Thyroid gland (tissue), 4 donors: Measurements from ENCODE around the gene UBE4B. TPM values are rescaled to one million over a fixed set of nuclear protein-coding genes. Genes with fewer than 3 reads are reported as not detected.

Experiments
- DNase-seq, 2 donors: peaks; one replicate each; pipeline ENCODE4 v3.0.0-alpha.2; 2019
- H3K27ac ChIP-seq, 3 donors: fragments of 200-600 bp; sonication (generic); 1 replicate in 2 of 3; 2 replicates in 1 of 3; pipeline ENCODE4 v1.5.1; 2016 to 2019; ENCODE audit warnings: mild to moderate bottlenecking in 1 of 3, moderate library complexity in 1 of 3
- H3K27me3 ChIP-seq: fragments of 200-600 bp; sonication (generic); one replicate; pipeline ENCODE4 v1.5.1; 2019
- H3K36me3 ChIP-seq, 2 donors: fragments of 200-600 bp; sonication (generic); one replicate each; pipeline ENCODE4 v1.5.1; 2016 to 2019
- H3K4me1 ChIP-seq, 2 donors: fragments of 200-600 bp; sonication (generic); one replicate each; pipeline ENCODE4 v1.5.1; 2017 to 2019
- H3K4me3 ChIP-seq, 3 donors: fragments of 200-600 bp; sonication (generic); replicated peaks in 1 of 3; 1 replicate in 2 of 3; 2 replicates in 1 of 3; pipeline ENCODE4 v1.5.1; 2016; ENCODE audit warnings: mild to moderate bottlenecking in 1 of 3
- H3K9me3 ChIP-seq: fragments of 200-600 bp; sonication (generic); one replicate; pipeline ENCODE4 v1.5.1; 2017
- CTCF ChIP-seq, 6 experiments: fragments of 200-600 bp in 3 of 6; fragments of 450-650 bp in 3 of 6; sonication (generic) in 3 of 6; IDR thresholded peaks; one replicate each; pipeline ENCODE4 v1.5.1; 2016 to 2019; ENCODE audit warnings: antibody characterized with exemption in 6 of 6, mild to moderate bottlenecking in 2 of 6, inconsistent platforms in 1 of 6, moderate library complexity in 1 of 6
- POLR2A ChIP-seq, 2 donors: fragments of 450-650 bp; IDR thresholded peaks; one replicate each; pipeline ENCODE4 v1.6.1; 2017; ENCODE audit warnings: antibody characterized with exemption in 2 of 2, mild to moderate bottlenecking in 2 of 2, moderate library complexity in 1 of 2
- whole genome bisulfite sequencing, 2 donors: methylation state at CpG; one replicate each; pipeline ENCODE4 v1.1.5; 2017; 5-methylcytosine and 5-hydroxymethylcytosine counted together
- intact Hi-C: fragments of 100-400 bp; cut with DNase I; formaldehyde crosslinking; loops from one replicate; pipeline ENCODE4 v1.15.1; 2023
- total RNA-seq, 4 donors: library from RNA; depleted of rRNA; stranded (reverse); fragments of >200 nt; gene quantifications; one replicate each; pipeline ENCODE4 v1.2.3, GENCODE V29; 2016

UBE4B gene
- total RNA-seq, 4 donors from 2014 or later = 64.0 to 89.0 (median 71.0) TPM

GRCh38 chr1:10084045-10084444 lies 51.3 kb downstream of the UBE4B start:
- WGBS, 2 donors = 93 to 99% methylated on average over 3 of the region's 3 CpGs
- intact Hi-C loops = no loop called here
- Histone ChIP-seq H3K27ac (no peak overlapping the region), H3K27me3 (no peaks in the 10 kb centered on the region), H3K9me3 (no peaks in the 10 kb centered on the region), H3K36me3 (no peaks in the 10 kb centered on the region), H3K4me1 (peaks cover 0 to 7% of the 10 kb centered on the region in 2 donors), H3K4me3 (no peak overlapping the region)
- no peak for DNase-seq
- TF ChIP-seq CTCF (IDR thresholded peaks at IDR 0.05) (no peak), POLR2A (IDR thresholded peaks at IDR 0.05) (no peak)

- no peak overlapping the region for H3K27ac ChIP-seq
- H3K4me1 ChIP-seq = peaks cover 0 to 7% of the 10 kb centered on the region in 2 donors
- no peak overlapping the region for H3K4me3 ChIP-seq
- 66 to 78% methylated on average over 5 of the region's 5 CpGs for WGBS, 2 donors
- TF ChIP-seq CTCF (IDR thresholded peaks at IDR 0.05) (no peak), POLR2A (IDR thresholded peaks at IDR 0.05) (no peak)
- no peaks in the 10 kb centered on the region for H3K27me3 ChIP-seq
- intact Hi-C loops = no loop called here
- no peaks in the 10 kb centered on the region for H3K36me3 ChIP-seq
- no peak for DNase-seq
- H3K9me3 ChIP-seq = no peaks in the 10 kb centered on the region
These were observed 52.3 kb downstream of the UBE4B start for GRCh38 chr1:10085076-10085475.

GRCh38 chr1:10087210-10087609 lies 54.5 kb downstream of the UBE4B start:
- H3K4me3 ChIP-seq = no peak overlapping the region
- intact Hi-C loops = no loop called here
- H3K36me3 ChIP-seq = no peaks in the 10 kb centered on the region

GRCh38 chr1:10101929-10102328 lies 69.2 kb downstream of the UBE4B start:
- H3K36me3 ChIP-seq = peaks cover 36 to 40% of the 10 kb centered on the region in 2 donors
- no peaks in the 10 kb centered on the region for H3K4me1 ChIP-seq
- DNase-seq = no peak
- H3K27ac ChIP-seq = no peak overlapping the region
- H3K9me3 ChIP-seq = no peaks in the 10 kb centered on the region
- intact Hi-C loops = no loop called here
- no peak overlapping the region for H3K4me3 ChIP-seq
- no peak for TF ChIP-seq POLR2A (IDR thresholded peaks at IDR 0.05)
- TF ChIP-seq CTCF (IDR thresholded peaks at IDR 0.05) = no peak
- H3K27me3 ChIP-seq = no peaks in the 10 kb centered on the region

More at GRCh38 chr1:10087210-10087609, 54.5 kb downstream of the UBE4B start:
- Histone ChIP-seq H3K27ac (no peak overlapping the region), H3K27me3 (no peaks in the 10 kb centered on the region), H3K9me3 (no peaks in the 10 kb centered on the region), H3K4me1 (peaks cover 0 to 7% of the 10 kb centered on the region in 2 donors)
- TF ChIP-seq POLR2A (IDR thresholded peaks at IDR 0.05) = no peak
- no peak for TF ChIP-seq CTCF (IDR thresholded peaks at IDR 0.05)
- DNase-seq = no peak

- 94 to 98% methylated on average over 5 of the region's 5 CpGs for WGBS, 2 donors
- Histone ChIP-seq H3K27me3 (no peaks in the 10 kb centered on the region), H3K4me3 (no peak overlapping the region), H3K36me3 (peaks cover 36 to 40% of the 10 kb centered on the region in 2 donors), H3K4me1 (peaks cover 0 to 11% of the 10 kb centered on the region in 2 donors), H3K27ac (no peak overlapping the region), H3K9me3 (no peaks in the 10 kb centered on the region)
- DNase-seq = no peak
- intact Hi-C loops = no loop called here
- TF ChIP-seq POLR2A (IDR thresholded peaks at IDR 0.05) (no peak), CTCF (IDR thresholded peaks at IDR 0.05) (no peak)
These were observed 70.4 kb downstream of the UBE4B start for GRCh38 chr1:10103193-10103592.
